HepG2 (cell line): ENCODE measurements around the gene FAM219B.

Source experiments
- ATM ChIP-seq: fragments of 450-650 bp; IDR thresholded peaks from 2 replicates; pipeline ENCODE4 v1.7.1; 2017; ENCODE audit warnings: mild to moderate bottlenecking, borderline replicate concordance
- FOXP1 ChIP-seq, 2 experiments: fragments of 450-650 bp in 1 of 2; IDR thresholded peaks; 2 replicates each; pipeline ENCODE4 v1.6.1; 2017 to 2018; ENCODE audit warnings: antibody characterized with exemption in 1 of 2
- KDM5A ChIP-seq: fragments of 200-600 bp; sonication (generic); IDR thresholded peaks from 2 replicates; pipeline ENCODE4 v1.7.0; 2018; ENCODE audit warnings: antibody characterized with exemption, mild to moderate bottlenecking, low read length, borderline replicate concordance
- NR2C2 ChIP-seq: sonication (generic); formaldehyde crosslinking; IDR thresholded peaks from 2 replicates; pipeline ENCODE4 v1.4.0; 2020; ENCODE audit warnings: missing genetic modification reagents, mild to moderate bottlenecking, moderate library complexity, borderline replicate concordance
- POLR2A ChIP-seq, 2 experiments: IDR thresholded peaks; 2 replicates each; pipeline ENCODE4 v1.6.1; 2011; ENCODE audit warnings: low read depth in 2 of 2, low read length in 2 of 2, mild to moderate bottlenecking in 1 of 2, moderate library complexity in 1 of 2; ENCODE audit not compliant: insufficient read depth in 1 of 2
- STAG1 ChIP-seq: sonication (generic); formaldehyde crosslinking; IDR thresholded peaks from 2 replicates; pipeline ENCODE4 v1.4.0; 2020; ENCODE audit warnings: missing genetic modification reagents
- TAF1 ChIP-seq: sonication (generic); formaldehyde crosslinking; IDR thresholded peaks from 2 replicates; pipeline ENCODE4 v1.4.0; 2020; ENCODE audit warnings: missing genetic modification reagents
- TCF12 ChIP-seq, 2 experiments: fragments of 450-650 bp in 1 of 2; sonication (generic) in 1 of 2; formaldehyde crosslinking in 1 of 2; IDR thresholded peaks; 2 replicates each; pipeline versions ENCODE4 v1.6.1 to v1.8.0; 2017 to 2022; ENCODE audit warnings: antibody characterized with exemption in 1 of 2, mild to moderate bottlenecking in 1 of 2, missing genetic modification reagents in 1 of 2, moderate library complexity in 1 of 2
- ZBTB1 ChIP-seq: sonication (generic); formaldehyde crosslinking; IDR thresholded peaks from 2 replicates; pipeline ENCODE4 v1.4.0; 2020; ENCODE audit warnings: missing genetic modification reagents, borderline replicate concordance
- ZBTB7A ChIP-seq: sonication (generic); formaldehyde crosslinking; IDR thresholded peaks from 2 replicates; pipeline ENCODE4 v1.8.0; 2022; ENCODE audit warnings: mild to moderate bottlenecking, missing genetic modification reagents
- ZNF33A ChIP-seq: sonication (generic); formaldehyde crosslinking; IDR thresholded peaks from 2 replicates; pipeline ENCODE4 v1.5.1; 2020; ENCODE audit warnings: missing genetic modification reagents, mild to moderate bottlenecking, moderate library complexity, borderline replicate concordance
- ZNF589 ChIP-seq: sonication (generic); formaldehyde crosslinking; conservative IDR thresholded peaks from 2 replicates; pipeline ENCODE4 v1.8.0; 2022; ENCODE audit warnings: mild to moderate bottlenecking, moderate library complexity, missing genetic modification reagents
- TF ChIP-seq, protein P1 (sequence below): sonication (generic); formaldehyde crosslinking; IDR thresholded peaks from 2 replicates; pipeline ENCODE4 v1.5.0; 2020; ENCODE audit warnings: mild to moderate bottlenecking, missing genetic modification reagents, moderate library complexity

DNA sequence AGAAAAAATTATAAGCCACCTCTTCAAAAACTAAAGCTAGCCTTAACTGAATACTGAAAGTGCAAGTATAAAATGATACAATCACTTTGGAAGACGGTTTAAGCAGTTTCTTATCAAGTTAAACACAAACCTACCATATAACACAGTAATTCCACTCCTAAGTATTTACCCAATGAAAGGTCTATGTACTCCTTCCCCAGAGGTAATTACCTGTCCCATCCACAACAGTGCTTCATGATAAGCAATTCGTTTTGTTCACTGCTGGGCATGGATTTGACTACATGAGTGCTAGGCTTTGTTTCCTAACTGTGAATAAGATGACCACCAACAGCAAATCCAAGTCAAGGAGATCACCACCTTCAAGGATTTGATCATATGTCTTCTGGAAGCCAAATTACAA, 26.9 kb upstream of the FAM219B start:
- TF ChIP-seq POLR2A (IDR thresholded peaks at IDR 0.05; ENCODE audit: insufficient read depth in 1 of 2, low read depth in 2 of 2, low read length in 2 of 2) (no peak), TAF1 (CRISPR knock-in tag) (no peak), STAG1 (CRISPR knock-in tag) (no peak), NR2C2 (CRISPR knock-in tag) (no peak), ZBTB7A (CRISPR knock-in tag) (no peak), ZBTB1 (no peak), TCF12 (IDR thresholded peaks at IDR 0.05) (no peak), TCF12 (CRISPR knock-in tag; IDR thresholded peaks at IDR 0.05) (no peak), KDM5A (no peak), ATM (no peak), ZNF589 (no peak), FOXP1 (IDR thresholded peaks at IDR 0.05) (no peak), FOXP1 (CRISPR knock-in tag; IDR thresholded peaks at IDR 0.05) (no peak), ZNF33A (CRISPR knock-in tag) (no peak)
- TF ChIP-seq, protein P1, sequence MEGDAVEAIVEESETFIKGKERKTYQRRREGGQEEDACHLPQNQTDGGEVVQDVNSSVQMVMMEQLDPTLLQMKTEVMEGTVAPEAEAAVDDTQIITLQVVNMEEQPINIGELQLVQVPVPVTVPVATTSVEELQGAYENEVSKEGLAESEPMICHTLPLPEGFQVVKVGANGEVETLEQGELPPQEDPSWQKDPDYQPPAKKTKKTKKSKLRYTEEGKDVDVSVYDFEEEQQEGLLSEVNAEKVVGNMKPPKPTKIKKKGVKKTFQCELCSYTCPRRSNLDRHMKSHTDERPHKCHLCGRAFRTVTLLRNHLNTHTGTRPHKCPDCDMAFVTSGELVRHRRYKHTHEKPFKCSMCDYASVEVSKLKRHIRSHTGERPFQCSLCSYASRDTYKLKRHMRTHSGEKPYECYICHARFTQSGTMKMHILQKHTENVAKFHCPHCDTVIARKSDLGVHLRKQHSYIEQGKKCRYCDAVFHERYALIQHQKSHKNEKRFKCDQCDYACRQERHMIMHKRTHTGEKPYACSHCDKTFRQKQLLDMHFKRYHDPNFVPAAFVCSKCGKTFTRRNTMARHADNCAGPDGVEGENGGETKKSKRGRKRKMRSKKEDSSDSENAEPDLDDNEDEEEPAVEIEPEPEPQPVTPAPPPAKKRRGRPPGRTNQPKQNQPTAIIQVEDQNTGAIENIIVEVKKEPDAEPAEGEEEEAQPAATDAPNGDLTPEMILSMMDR (CRISPR knock-in tag): no peak
